Right ventricle myocardium superior (tissue), 1 donor: ENCODE data around the gene FHDC1. TPM values are rescaled to one million over a fixed set of nuclear protein-coding genes. Genes with fewer than 3 reads are reported as not detected.

ENCODE experiments used
- ATAC-seq: fragments of 200-7000 bp; cut with Tn5 transposase; one replicate; pipeline ENCODE4 v1.9.1; 2020; ENCODE audit warnings: mild to moderate bottlenecking; ENCODE audit not compliant: poor library complexity
- DNase-seq: peaks from one replicate; pipeline ENCODE4 v3.0.0-alpha.2; 2020
- intact Hi-C: fragments of 100-400 bp; cut with DNase I; formaldehyde crosslinking; loops from one replicate; pipeline ENCODE4 v1.11.2; 2022
- total RNA-seq: library from RNA; stranded (reverse); fragmentation: NEBNext Ultra II Directional; extraction: Animal tissue kit (Norgen Biotek cat#: 25700); gene quantifications from one replicate; pipeline ENCODE4 v1.2.1, GENCODE V29; 2021
- donor health status: DM: no; HTN: yes; CAD: no; lungs with severe emphysema.

The FHDC1 gene
- total RNA-seq, 1 donor from 2014 or later = 0.19 TPM

DNA sequence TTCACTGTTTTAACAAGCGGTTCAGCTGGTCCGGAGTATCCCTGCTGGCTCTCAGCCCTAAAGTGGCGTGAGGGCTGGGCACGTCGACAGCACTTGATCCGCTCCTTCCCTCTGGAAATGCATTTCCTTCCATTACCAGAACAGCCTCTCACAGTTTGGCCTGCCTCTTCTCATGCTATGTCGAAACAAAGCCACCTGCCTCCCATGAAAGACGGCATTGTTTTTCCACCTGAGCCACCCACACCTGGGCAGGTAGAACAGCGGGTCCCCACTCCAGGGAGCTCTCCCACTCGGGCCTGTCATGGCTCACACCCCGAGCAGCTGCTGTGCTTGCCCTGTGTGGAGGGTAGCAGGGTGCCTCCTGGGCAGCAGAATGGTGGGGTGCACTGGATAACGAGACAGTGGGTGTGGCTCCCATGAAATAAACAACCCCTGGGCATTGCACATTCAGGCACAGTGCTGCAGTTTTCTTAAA is 86.2 kb downstream of the FHDC1 start:
- no peak for ATAC-seq
- intact Hi-C loops = no loop called here
- DNase-seq = no peak

DNA sequence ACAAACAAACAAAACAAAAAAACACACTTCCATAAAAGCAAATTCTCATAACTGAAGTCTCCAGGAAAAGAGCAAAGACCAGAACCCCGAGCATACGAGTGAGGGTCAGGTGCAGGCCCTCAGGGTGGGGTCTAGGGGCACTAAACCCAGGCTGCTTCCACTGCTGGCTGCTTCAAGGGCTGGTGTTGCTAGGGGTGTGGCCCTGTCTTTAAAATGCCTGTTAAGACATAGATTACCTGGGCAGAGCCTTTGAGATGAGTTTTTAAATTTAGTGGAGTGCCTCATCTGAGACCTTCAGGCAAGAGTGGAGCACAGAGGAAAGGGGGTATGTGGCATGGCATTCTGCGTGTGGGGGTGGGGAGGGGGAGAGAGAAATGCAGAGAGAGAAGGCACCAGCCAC is 87.0 kb downstream of the FHDC1 start:
- intact Hi-C loops = no loop called here
- ATAC-seq (no peak), DNase-seq (no peak)

GRCh38 chr4:153023692-153024394 is 87.7 kb downstream of the FHDC1 start:
- no peak for DNase-seq
- intact Hi-C loops = no loop called here
- no peak for ATAC-seq

- intact Hi-C loops = no loop called here
- DNase-seq (no peak), ATAC-seq (no peak)
Observed at GRCh38 chr4:153024466-153024865, 88.3 kb downstream of the FHDC1 start.

- intact Hi-C loops = no loop called here
- ATAC-seq = no peak
- no peak for DNase-seq
Observed at GRCh38 chr4:153025406-153025805, 89.3 kb downstream of the FHDC1 start.

- intact Hi-C loops = no loop called here
- no peak for ATAC-seq
- DNase-seq = no peak
Observed at GRCh38 chr4:153026591-153027346, 90.6 kb downstream of the FHDC1 start.

DNA sequence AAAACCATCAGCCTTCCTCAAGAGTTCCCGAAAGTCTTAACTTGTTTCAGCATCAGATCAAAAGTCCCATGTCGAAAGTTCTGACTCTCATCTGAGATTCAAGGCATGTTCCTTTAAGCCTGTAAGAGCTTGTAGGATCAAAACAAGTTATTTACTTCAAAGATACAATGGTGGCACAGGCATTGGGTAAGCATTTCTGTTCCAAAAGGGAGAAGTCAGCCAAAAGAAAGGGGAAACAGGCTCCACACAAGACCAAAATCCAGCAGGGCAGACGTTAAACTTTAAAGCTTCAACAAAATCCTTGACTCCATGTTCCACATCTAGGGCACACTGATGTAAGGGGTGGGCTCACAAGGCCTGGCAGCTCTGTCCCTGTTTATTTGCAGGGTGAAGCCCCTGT is 91.7 kb downstream of the FHDC1 start:
- no peak for DNase-seq
- no peak for ATAC-seq
- intact Hi-C loops = no loop called here

DNA sequence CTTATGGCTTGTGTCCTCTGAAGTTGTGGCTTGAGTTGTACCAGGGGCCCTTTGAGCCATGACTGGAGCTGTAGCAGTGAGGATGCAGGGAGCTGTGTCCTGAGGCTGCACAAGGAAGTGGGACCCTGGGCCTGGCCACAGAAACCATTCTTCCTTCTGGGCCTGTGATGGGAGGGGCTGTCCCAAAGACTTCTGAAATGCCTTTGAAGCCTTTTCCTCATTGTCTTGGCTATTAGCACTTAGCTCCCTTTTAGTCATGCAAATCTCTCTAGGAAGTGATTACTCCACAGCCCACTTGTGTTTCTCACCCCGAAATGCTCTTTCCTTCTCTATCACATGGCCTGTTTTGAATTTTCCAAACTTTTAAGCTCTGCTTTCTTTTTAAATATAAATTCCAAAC is 92.4 kb downstream of the FHDC1 start:
- ATAC-seq = no peak

More for the DNA sequence above, 92.4 kb downstream of the FHDC1 start:
- intact Hi-C loops = no loop called here
- DNase-seq = no peak

Other genes with a start within 250 kb of the FHDC1 start
- 0.13 TPM for gene TIGD4, start 156.6 kb upstream of the FHDC1 start, total RNA-seq
- gene ARFIP1, start 156.4 kb upstream of the FHDC1 start, total RNA-seq = 10.9 TPM